ENCODE data around the gene CDH22. TPM values are rescaled to one million over a fixed set of nuclear protein-coding genes. Genes with fewer than 3 reads are reported as not detected.

Gene CDH22
- total and polyA plus RNA-seq, 2 donors (not counting 1 experiment from before 2014, with no cell fraction given): not detected

- no peaks in the 10 kb centered on the region for H3K79me2 ChIP-seq (ENCODE audit: control insufficient read depth, insufficient read depth, low read length)
- H3K9ac ChIP-seq (ENCODE audit: low read length): no peak overlapping the region
- Mint-ChIP-seq H3K27ac (no peak overlapping the region), H3K4me3 (no peak overlapping the region), H3K9me3 (ENCODE audit: insufficient read depth) (no peaks in the 10 kb centered on the region), H3K27me3 (peaks cover 76% of the 10 kb centered on the region), H3K4me1 (peaks cover 2% of the 10 kb centered on the region)
- no peak overlapping the region for H3K4me3 ChIP-seq (ENCODE audit: control extremely low read depth in 1 of 5, extremely low read depth in 1 of 5, insufficient read depth in 1 of 5, low read depth in 2 of 5, low read length in 4 of 5)
- no peak overlapping the region for H2AFZ ChIP-seq (ENCODE audit: insufficient read depth, low read depth, low read length, poor library complexity, severe bottlenecking)
- H3K9me3 ChIP-seq (ENCODE audit: control extremely low read depth in 1 of 3, control insufficient read depth in 2 of 3, insufficient read depth in 1 of 3, low read length in 2 of 3): peaks cover 0 to 5% (median 0%) of the 10 kb centered on the region in 3 donors
- ChIA-PET POLR2A (no interaction called here), CTCF (no interaction called here)
- no peak overlapping the region for H3K4me2 ChIP-seq (replicated peaks; ENCODE audit: low read depth, low read length, poor library complexity, severe bottlenecking)
- no peak for DNase-seq
- no peak for ATAC-seq (ENCODE audit: low read depth)
- H3K36me3 ChIP-seq (replicated peaks in 1 of 2; ENCODE audit: control extremely low read depth in 1 of 2, control insufficient read depth in 1 of 2, extremely low read depth in 1 of 2, insufficient read depth in 2 of 2, low read length in 1 of 2): no peaks in the 10 kb centered on the region
- H3K27ac ChIP-seq (ENCODE audit: low read length in 2 of 2): no peak overlapping the region
- intact Hi-C loops (cut with micrococcal nuclease): no loop called here
- no peaks in the 10 kb centered on the region for H4K20me1 ChIP-seq (ENCODE audit: control insufficient read depth, insufficient read depth, low read length, poor library complexity, severe bottlenecking)
- TF ChIP-seq EZH2 (IDR thresholded peaks at IDR 0.05; ENCODE audit: borderline replicate concordance, insufficient read depth, low read depth, low read length, poor library complexity, severe bottlenecking): no peak
- TF ChIP-seq CTCF (IDR thresholded peaks at IDR 0.05): no peak
- WGBS (ENCODE audit: insufficient coverage): 29% methylated on average over 17 of the region's 24 CpGs
- H3K4me1 ChIP-seq (ENCODE audit: control insufficient read depth in 2 of 2, insufficient read depth in 2 of 2, low read length in 2 of 2): peaks cover 0 to 8% of the 10 kb centered on the region in 2 donors
- peaks cover 0 to 39% (median 21%) of the 10 kb centered on the region in 4 experiments for H3K27me3 ChIP-seq (replicated peaks in 1 of 4; ENCODE audit: control extremely low read depth in 1 of 4, control insufficient read depth in 3 of 4, insufficient read depth in 4 of 4, low read length in 3 of 4)
Observed at GRCh38 chr20:46316984-46317684, 8.8 kb upstream of the CDH22 start.

- H2AFZ ChIP-seq (ENCODE audit: insufficient read depth, low read depth, low read length, poor library complexity, severe bottlenecking): no peak overlapping the region
- no peaks in the 10 kb centered on the region for H4K20me1 ChIP-seq (ENCODE audit: control insufficient read depth, insufficient read depth, low read length, poor library complexity, severe bottlenecking)
- ChIA-PET CTCF (interaction anchor here (0.9 to 1.5 kb wide), 2 partner anchors 9 to 140 kb away, joined by 3 read pairs; no protein-coding TSS in a partner anchor), POLR2A (no interaction called here)
- peaks cover 5% of the 10 kb centered on the region for H3K4me1 Mint-ChIP-seq
- WGBS (ENCODE audit: insufficient coverage): 81% methylated on average over 6 of the region's 6 CpGs
- ATAC-seq (ENCODE audit: low read depth): no peak
- H3K4me2 ChIP-seq (replicated peaks; ENCODE audit: low read depth, low read length, poor library complexity, severe bottlenecking): no peak overlapping the region
- no peak overlapping the region for H3K4me3 ChIP-seq (ENCODE audit: control extremely low read depth in 1 of 5, extremely low read depth in 1 of 5, insufficient read depth in 1 of 5, low read depth in 2 of 5, low read length in 4 of 5)
- H3K27ac Mint-ChIP-seq: no peak overlapping the region
- H3K79me2 ChIP-seq (ENCODE audit: control insufficient read depth, insufficient read depth, low read length): no peaks in the 10 kb centered on the region
- no peaks in the 10 kb centered on the region for H3K9me3 Mint-ChIP-seq (ENCODE audit: insufficient read depth)
- no peak for DNase-seq
- intact Hi-C loops (cut with micrococcal nuclease): no loop called here
- no peak overlapping the region for H3K4me3 Mint-ChIP-seq
- H3K9me3 ChIP-seq (ENCODE audit: control extremely low read depth in 1 of 3, control insufficient read depth in 2 of 3, insufficient read depth in 1 of 3, low read length in 2 of 3): peaks cover 0 to 5% (median 0%) of the 10 kb centered on the region in 3 donors
- TF ChIP-seq EZH2 (IDR thresholded peaks at IDR 0.05; ENCODE audit: borderline replicate concordance, insufficient read depth, low read depth, low read length, poor library complexity, severe bottlenecking): no peak
- TF ChIP-seq CTCF (IDR thresholded peaks at IDR 0.05): no peak
- H3K27ac ChIP-seq (ENCODE audit: low read length in 2 of 2): no peak overlapping the region
- H3K9ac ChIP-seq (ENCODE audit: low read length): no peak overlapping the region
- no peaks in the 10 kb centered on the region for H3K36me3 ChIP-seq (replicated peaks in 1 of 2; ENCODE audit: control extremely low read depth in 1 of 2, control insufficient read depth in 1 of 2, extremely low read depth in 1 of 2, insufficient read depth in 2 of 2, low read length in 1 of 2)
- H3K4me1 ChIP-seq (ENCODE audit: control insufficient read depth in 2 of 2, insufficient read depth in 2 of 2, low read length in 2 of 2): peaks cover 0 to 11% of the 10 kb centered on the region in 2 donors
- peaks cover 0 to 54% (median 36%) of the 10 kb centered on the region in 4 experiments for H3K27me3 ChIP-seq (replicated peaks in 1 of 4; ENCODE audit: control extremely low read depth in 1 of 4, control insufficient read depth in 3 of 4, insufficient read depth in 4 of 4, low read length in 3 of 4)
- H3K27me3 Mint-ChIP-seq: peaks cover 79% of the 10 kb centered on the region
Observed at GRCh38 chr20:46315311-46315710, 7.0 kb upstream of the CDH22 start.
